ENCODE measurements around the gene ISLR2. TPM values are rescaled to one million over a fixed set of nuclear protein-coding genes. Genes with fewer than 3 reads are reported as not detected.

The ISLR2 gene
- total RNA-seq, 1 experiment from 2014 or later, result 0.05 TPM

DNA sequence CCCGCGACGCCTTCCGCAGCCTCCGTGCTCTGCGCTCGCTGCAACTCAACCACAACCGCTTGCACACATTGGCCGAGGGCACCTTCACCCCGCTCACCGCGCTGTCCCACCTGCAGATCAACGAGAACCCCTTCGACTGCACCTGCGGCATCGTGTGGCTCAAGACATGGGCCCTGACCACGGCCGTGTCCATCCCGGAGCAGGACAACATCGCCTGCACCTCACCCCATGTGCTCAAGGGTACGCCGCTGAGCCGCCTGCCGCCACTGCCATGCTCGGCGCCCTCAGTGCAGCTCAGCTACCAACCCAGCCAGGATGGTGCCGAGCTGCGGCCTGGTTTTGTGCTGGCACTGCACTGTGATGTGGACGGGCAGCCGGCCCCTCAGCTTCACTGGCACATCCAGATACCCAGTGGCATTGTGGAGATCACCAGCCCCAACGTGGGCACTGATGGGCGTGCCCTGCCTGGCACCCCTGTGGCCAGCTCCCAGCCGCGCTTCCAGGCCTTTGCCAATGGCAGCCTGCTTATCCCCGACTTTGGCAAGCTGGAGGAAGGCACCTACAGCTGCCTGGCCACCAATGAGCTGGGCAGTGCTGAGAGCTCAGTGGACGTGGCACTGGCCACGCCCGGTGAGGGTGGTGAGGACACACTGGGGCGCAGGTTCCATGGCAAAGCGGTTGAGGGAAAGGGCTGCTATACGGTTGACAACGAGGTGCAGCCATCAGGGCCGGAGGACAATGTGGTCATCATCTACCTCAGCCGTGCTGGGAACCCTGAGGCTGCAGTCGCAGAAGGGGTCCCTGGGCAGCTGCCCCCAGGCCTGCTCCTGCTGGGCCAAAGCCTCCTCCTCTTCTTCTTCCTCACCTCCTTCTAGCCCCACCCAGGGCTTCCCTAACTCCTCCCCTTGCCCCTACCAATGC, 45.1 kb downstream of the ISLR2 start:
- no peak overlapping the region for H3K4me2 ChIP-seq (ENCODE audit: low read length)
- H2AFZ ChIP-seq (ENCODE audit: low read depth, low read length, poor library complexity, severe bottlenecking), result no peak overlapping the region
- no peak for DNase-seq (ENCODE audit: low read depth, low spot score)
- H3K27ac ChIP-seq (ENCODE audit: low read depth, low read length), result no peak overlapping the region
- H3K4me3 ChIP-seq (replicated peaks in 1 of 2; ENCODE audit: low read depth in 1 of 2, low read length in 2 of 2), result no peak overlapping the region
- no peaks in the 10 kb centered on the region for H3K9me3 ChIP-seq (ENCODE audit: control insufficient read depth in 1 of 2, insufficient read depth in 1 of 2, low read depth in 1 of 2, low read length in 2 of 2)
- no peak for TF ChIP-seq CBX3 (IDR thresholded peaks at IDR 0.05; ENCODE audit: low read depth)
- TF ChIP-seq SRF (IDR thresholded peaks at IDR 0.05; ENCODE audit: low read depth), result no peak
- no peak for TF ChIP-seq EGR1 (IDR thresholded peaks at IDR 0.05; ENCODE audit: low read depth)
- TF ChIP-seq, protein P1, sequence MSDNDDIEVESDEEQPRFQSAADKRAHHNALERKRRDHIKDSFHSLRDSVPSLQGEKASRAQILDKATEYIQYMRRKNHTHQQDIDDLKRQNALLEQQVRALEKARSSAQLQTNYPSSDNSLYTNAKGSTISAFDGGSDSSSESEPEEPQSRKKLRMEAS (IDR thresholded peaks at IDR 0.05), result no peak
- TF ChIP-seq, protein P2, sequence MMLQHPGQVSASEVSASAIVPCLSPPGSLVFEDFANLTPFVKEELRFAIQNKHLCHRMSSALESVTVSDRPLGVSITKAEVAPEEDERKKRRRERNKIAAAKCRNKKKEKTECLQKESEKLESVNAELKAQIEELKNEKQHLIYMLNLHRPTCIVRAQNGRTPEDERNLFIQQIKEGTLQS (IDR thresholded peaks at IDR 0.05), result no peak
- TF ChIP-seq JUND (IDR thresholded peaks at IDR 0.05), result no peak
- no peak for TF ChIP-seq POLR2AphosphoS5 (IDR thresholded peaks at IDR 0.05; ENCODE audit: low read depth, low read length)
- TF ChIP-seq TCF7L2 (IDR thresholded peaks at IDR 0.05; ENCODE audit: borderline replicate concordance, extremely low read depth, insufficient read depth, insufficient read length), result no peak
- TF ChIP-seq SP1 (IDR thresholded peaks at IDR 0.05; ENCODE audit: low read depth), result no peak
- TF ChIP-seq YY1 (IDR thresholded peaks at IDR 0.05; ENCODE audit: extremely low read depth, insufficient replicate concordance, low read depth, low read length), result no peak
- TF ChIP-seq RAD21 (IDR thresholded peaks at IDR 0.05; ENCODE audit: low read depth), result no peak
- no peak for TF ChIP-seq EZH2 (IDR thresholded peaks at IDR 0.05)
- H3K27me3 ChIP-seq (ENCODE audit: insufficient read depth, low read length), result peaks cover 4% of the 10 kb centered on the region; the same call in 1 of the 2 replicates
- no peak overlapping the region for H3K9ac ChIP-seq (ENCODE audit: low read length)
- RAD21 ChIA-PET (ENCODE audit: low non-redundant PET in 1 of 2, low total read pairs in 2 of 2, uncharacterized antibody in 2 of 2, unreplicated experiment in 2 of 2), result no interaction called here
- H3K4me1 ChIP-seq (ENCODE audit: control insufficient read depth in 1 of 2, insufficient read depth in 2 of 2, low read length in 2 of 2), result peaks cover 8 to 21% of the 10 kb centered on the region in 2 experiments; a peak in 3 of 4 replicates
- intact Hi-C loops (cut with micrococcal nuclease), result no loop called here
- POLR2A ChIA-PET, result no interaction called here
- BruUV-seq (replicated peaks), result no TSS peak
- no peaks in the 10 kb centered on the region for H3K79me2 ChIP-seq (ENCODE audit: insufficient read depth, low read length)
- H3K36me3 ChIP-seq (ENCODE audit: control insufficient read depth in 1 of 2, insufficient read depth in 2 of 2, low read length in 2 of 2), result no peaks in the 10 kb centered on the region
- CTCF ChIA-PET, result no interaction called here
- no peak for ATAC-seq
- no peaks in the 10 kb centered on the region for H4K20me1 ChIP-seq (ENCODE audit: insufficient read depth)
- H3K9me2 ChIP-seq (ENCODE audit: insufficient read depth), result no peaks in the 10 kb centered on the region
